ENCODE results near the gene MCTP1. TPM values are rescaled to one million over a fixed set of nuclear protein-coding genes. Genes with fewer than 3 reads are reported as not detected.
A peak's percentile ranks its signal among the peaks of the same experiment; 100 is the strongest.

Gene MCTP1
- total and polyA plus RNA-seq, 2 of the 8 experiments (the other 6 are each of a cell fraction or from before 2014, with no cell fraction given) = 0.56 to 3.4 TPM

- Histone ChIP-seq H3K14ac (ENCODE audit: insufficient read length) (no peak overlapping the region), H3K9me3 (ENCODE audit: insufficient read depth in 2 of 2, low read depth in 1 of 2, low read length in 1 of 2) (no peaks in the 10 kb centered on the region), H2BK120ac (replicated peaks; ENCODE audit: low read depth, low read length) (no peak overlapping the region), H4K20me1 (replicated peaks in 1 of 2; ENCODE audit: control insufficient read depth in 1 of 2, insufficient read depth in 2 of 2, low read length in 2 of 2) (no peaks in the 10 kb centered on the region), H4K91ac (replicated peaks; ENCODE audit: insufficient read length, low read length) (no peak overlapping the region), H3K27me3 (replicated peaks in 1 of 4; ENCODE audit: control insufficient read depth in 3 of 4, extremely low read depth in 1 of 4, insufficient read depth in 3 of 4, low read length in 3 of 4) (no peaks in the 10 kb centered on the region), H3K4me2 (ENCODE audit: insufficient read depth in 1 of 2, low read depth in 2 of 2, low read length in 2 of 2) (no peak overlapping the region), H3K79me1 (ENCODE audit: low read depth, low read length) (no peaks in the 10 kb centered on the region), H3K56ac (replicated peaks; ENCODE audit: insufficient read length, low read depth, low read length) (no peak overlapping the region), H2BK5ac (ENCODE audit: low read depth, low read length) (no peak overlapping the region), H2BK15ac (ENCODE audit: low read length) (no peak overlapping the region), H3K36me3 (ENCODE audit: control insufficient read depth in 2 of 4, insufficient read depth in 4 of 4, low read length in 3 of 4) (no peaks in the 10 kb centered on the region), H3K23ac (ENCODE audit: insufficient read length) (no peak overlapping the region), H3K4me3 (ENCODE audit: extremely low read depth in 1 of 4, insufficient read depth in 2 of 4, low read depth in 3 of 4, low read length in 4 of 4) (no peak overlapping the region), H4K5ac (ENCODE audit: insufficient read length, low read depth, low read length) (no peak overlapping the region), H3K4me1 (replicated peaks in 1 of 4; ENCODE audit: control insufficient read depth in 3 of 4, insufficient read depth in 4 of 4, low read length in 3 of 4) (no peaks in the 10 kb centered on the region), H2BK12ac (ENCODE audit: low read depth, low read length) (no peak overlapping the region), H2AK5ac (ENCODE audit: low read depth, low read length) (no peak overlapping the region), H3K79me2 (ENCODE audit: control insufficient read depth in 1 of 2, insufficient read depth in 2 of 2, low read length in 2 of 2) (no peaks in the 10 kb centered on the region), H3K23me2 (ENCODE audit: low read depth, low read length) (no peaks in the 10 kb centered on the region), H4K8ac (ENCODE audit: extremely low read depth, insufficient read depth, low read length) (no peak overlapping the region), H3K4ac (replicated peaks; ENCODE audit: insufficient read length, low read depth, low read length) (no peak overlapping the region), H2AFZ (ENCODE audit: low read length) (no peak overlapping the region), H2BK20ac (ENCODE audit: low read length) (no peak overlapping the region), H3K18ac (ENCODE audit: extremely low read depth, low read length) (no peak overlapping the region), H3K9ac (replicated peaks in 1 of 4; ENCODE audit: extremely low read depth in 1 of 4, low read depth in 3 of 4, low read length in 3 of 4) (no peak overlapping the region), H3K27ac (ENCODE audit: low read depth, low read length) (no peak overlapping the region)
- FAIRE-seq (no peak), DNase-seq (ENCODE audit: low read depth in 1 of 2, low spot score in 2 of 2) (no peak)
- no peak for TF ChIP-seq CTBP2 (IDR thresholded peaks at IDR 0.05; ENCODE audit: borderline replicate concordance, insufficient read depth, insufficient read length, low read length)
- no peak for TF ChIP-seq MAFK (IDR thresholded peaks at IDR 0.05; ENCODE audit: low read depth, low read length)
- peak in 2 of 3 experiments; percentile 49 to 70; a peak in 2 of 4 replicates for TF ChIP-seq CTCF (IDR thresholded peaks at IDR 0.05; ENCODE audit: control extremely low read depth in 1 of 3, insufficient read depth in 1 of 3, low read depth in 1 of 3, low read length in 3 of 3)
- no peak for TF ChIP-seq POU5F1 (IDR thresholded peaks at IDR 0.05; ENCODE audit: low read depth, low read length)
- TF ChIP-seq BACH1 (IDR thresholded peaks at IDR 0.05; ENCODE audit: low read length) = no peak
- TF ChIP-seq HDAC6 (IDR thresholded peaks at IDR 0.05; ENCODE audit: low read depth, low read length) = no peak
- peak; percentile 70 to 74 for TF ChIP-seq RAD21 (IDR thresholded peaks at IDR 0.05 in 1 of 2, conservative IDR thresholded peaks at IDR 0.05 in 1 of 2; ENCODE audit: low read depth in 2 of 2, low read length in 2 of 2)
- ChIA-PET POLR2A (ENCODE audit: partially characterized antibody) (no interaction called here), CTCF (ENCODE audit: partially characterized antibody) (interaction anchor here (0.5 to 2.7 kb wide), 12 partner anchors 9 to 1314 kb away, joined by 3 to 16 read pairs (median 4); no protein-coding TSS in a partner anchor)
- 36% methylated on average over 2 of the region's 2 CpGs; no CpG with 5 or more reads in 1 of the 2 experiments for WGBS, 2 experiments (ENCODE audit: extremely low coverage in 1 of 2, insufficient coverage in 1 of 2, insufficient read length in 1 of 2, insufficient replicate concordance in 2 of 2, low coverage in 1 of 2, low lambda C conversion rate in 2 of 2, missing lambda C conversion rate in 1 of 2)
Measured at GRCh38 chr5:94908889-94909480, 375.9 kb downstream of the MCTP1 start.

All from H1 (cell line).